Activated naive CD4-positive, alpha-beta T cell treated with anti-CD3 and anti-CD28 coated beads, Interleukin-2, amount 10 ng/mL, durations not matched to agents 7 days and 5 days (primary cell): Measurements from ENCODE around the gene PTRHD1.
"Not testable (repeated sequence)": the region's sequence is repeated elsewhere in the genome, so short reads cannot be mapped to it uniquely, and the experiment has no call there.

Experiments
- CTCF ChIA-PET: fragments of 350-600 bp; sonication (Branson Sonifier 250); formaldehyde crosslinking; loops from one replicate; lab custom pipeline; 2021; ENCODE audit warnings: antibody characterized with exemption; lab: Charles Lee
- DNase-seq: peaks from one replicate; pipeline ENCODE4 v3.0.0-alpha.2; 2020
- H3K27ac Mint-ChIP-seq: one replicate; pipeline ENCODE4 v1.8.0; 2021; ENCODE audit warnings: mild to moderate bottlenecking, moderate library complexity, mixed read lengths
- H3K27me3 Mint-ChIP-seq: one replicate; pipeline ENCODE4 v1.8.0; 2021; ENCODE audit warnings: mild to moderate bottlenecking, mixed read lengths
- H3K36me3 Mint-ChIP-seq: one replicate; pipeline ENCODE4 v1.8.0; 2021; ENCODE audit warnings: mixed read lengths
- H3K4me1 Mint-ChIP-seq: one replicate; pipeline ENCODE4 v1.8.0; 2021; ENCODE audit warnings: mixed read lengths
- H3K4me3 Mint-ChIP-seq: one replicate; pipeline ENCODE4 v1.8.0; 2021; ENCODE audit warnings: mild to moderate bottlenecking, moderate library complexity, mixed read lengths
- H3K9me3 Mint-ChIP-seq: one replicate; pipeline ENCODE4 v1.8.0; 2021; ENCODE audit warnings: mixed read lengths

The PTRHD1 gene

GRCh38 chr2:24813691-24814137, 20.5 kb upstream of the PTRHD1 start:
- CTCF ChIA-PET = no interaction called here
- no peak for DNase-seq
- peaks cover 54% of the 10 kb centered on the region for H3K36me3 Mint-ChIP-seq
- no peaks in the 10 kb centered on the region for H3K9me3 Mint-ChIP-seq
- H3K4me1 Mint-ChIP-seq = peaks cover 6% of the 10 kb centered on the region
- H3K4me3 Mint-ChIP-seq = no peak overlapping the region
- no peaks in the 10 kb centered on the region for H3K27me3 Mint-ChIP-seq
- no peak overlapping the region for H3K27ac Mint-ChIP-seq

DNA sequence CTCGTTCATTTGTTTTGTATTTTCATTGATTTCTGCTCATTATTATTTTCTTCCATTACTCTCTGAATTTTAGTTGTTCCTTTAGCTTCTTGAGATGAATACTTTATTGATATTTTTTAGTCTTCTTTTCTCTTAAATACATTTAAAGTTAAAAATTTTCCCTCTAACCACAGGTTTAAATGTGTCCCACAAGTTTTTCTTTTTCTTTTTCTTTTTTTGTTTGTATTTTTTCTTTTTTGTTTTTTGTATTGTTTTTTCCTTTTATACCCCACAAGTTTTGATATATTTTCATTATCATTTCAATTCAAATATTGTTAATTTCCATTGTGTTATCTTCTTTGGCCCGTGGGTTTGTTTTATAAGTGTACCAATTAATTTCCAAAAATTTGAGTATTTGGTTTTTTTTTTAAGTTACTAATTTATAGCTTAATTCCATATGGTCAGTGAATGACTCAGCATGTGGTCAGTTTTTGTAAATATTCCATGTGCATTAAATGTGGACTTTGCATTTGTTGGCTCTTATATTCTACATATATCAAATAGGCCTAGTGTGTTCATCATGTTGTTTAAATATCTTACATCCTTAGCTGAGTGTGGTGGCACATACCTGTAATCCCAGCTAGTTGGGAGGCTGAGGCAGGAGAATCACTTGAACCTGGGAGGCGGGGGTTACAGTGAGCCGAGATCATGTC, 16.3 kb upstream of the PTRHD1 start:
- Mint-ChIP-seq H3K27me3 (no peaks in the 10 kb centered on the region), H3K9me3 (no peaks in the 10 kb centered on the region), H3K4me1 (peaks cover 22% of the 10 kb centered on the region), H3K27ac (no peak overlapping the region), H3K36me3 (peaks cover 52% of the 10 kb centered on the region), H3K4me3 (no peak overlapping the region)
- CTCF ChIA-PET = interaction anchor here (0.9 kb wide), 1 partner anchor 399 kb away, joined by 3 read pairs; no protein-coding TSS in a partner anchor
- DNase-seq = no peak

GRCh38 chr2:24806661-24807036, 13.5 kb upstream of the PTRHD1 start:
- Mint-ChIP-seq H3K4me1 (peaks cover 25% of the 10 kb centered on the region), H3K27ac (no peak overlapping the region), H3K4me3 (no peak overlapping the region), H3K36me3 (peaks cover 52% of the 10 kb centered on the region), H3K27me3 (no peaks in the 10 kb centered on the region), H3K9me3 (no peaks in the 10 kb centered on the region)
- no peak for DNase-seq
- CTCF ChIA-PET = interaction anchor here (0.6 kb wide), 2 partner anchors 177 to 404 kb away, joined by 3 read pairs; no protein-coding TSS in a partner anchor

GRCh38 chr2:24805811-24806660, 12.8 kb upstream of the PTRHD1 start:
- H3K27me3 Mint-ChIP-seq, DNase-seq, H3K27ac Mint-ChIP-seq, H3K4me3 Mint-ChIP-seq, H3K9me3 Mint-ChIP-seq: not testable (repeated sequence)
- CTCF ChIA-PET = interaction anchor here (0.6 kb wide), 1 partner anchor 178 kb away, joined by 3 read pairs; no protein-coding TSS in a partner anchor
- peaks cover 54% of the 10 kb centered on the region for H3K36me3 Mint-ChIP-seq
- peaks cover 25% of the 10 kb centered on the region for H3K4me1 Mint-ChIP-seq

GRCh38 chr2:24800487-24800886, 7.3 kb upstream of the PTRHD1 start:
- H3K27me3 Mint-ChIP-seq, H3K9me3 Mint-ChIP-seq, H3K27ac Mint-ChIP-seq, CTCF ChIA-PET, DNase-seq, H3K4me3 Mint-ChIP-seq: not testable (repeated sequence)
- Mint-ChIP-seq H3K4me1 (peaks cover 26% of the 10 kb centered on the region), H3K36me3 (peaks cover 74% of the 10 kb centered on the region)

- Mint-ChIP-seq H3K4me3 (no peak overlapping the region), H3K36me3 (peaks cover 73% of the 10 kb centered on the region), H3K27me3 (no peaks in the 10 kb centered on the region), H3K4me1 (peaks cover 40% of the 10 kb centered on the region), H3K9me3 (peaks cover 2% of the 10 kb centered on the region), H3K27ac (no peak overlapping the region)
- CTCF ChIA-PET = no interaction called here
- DNase-seq = no peak
Observed at GRCh38 chr2:24797644-24798043, 4.5 kb upstream of the PTRHD1 start.

DNA sequence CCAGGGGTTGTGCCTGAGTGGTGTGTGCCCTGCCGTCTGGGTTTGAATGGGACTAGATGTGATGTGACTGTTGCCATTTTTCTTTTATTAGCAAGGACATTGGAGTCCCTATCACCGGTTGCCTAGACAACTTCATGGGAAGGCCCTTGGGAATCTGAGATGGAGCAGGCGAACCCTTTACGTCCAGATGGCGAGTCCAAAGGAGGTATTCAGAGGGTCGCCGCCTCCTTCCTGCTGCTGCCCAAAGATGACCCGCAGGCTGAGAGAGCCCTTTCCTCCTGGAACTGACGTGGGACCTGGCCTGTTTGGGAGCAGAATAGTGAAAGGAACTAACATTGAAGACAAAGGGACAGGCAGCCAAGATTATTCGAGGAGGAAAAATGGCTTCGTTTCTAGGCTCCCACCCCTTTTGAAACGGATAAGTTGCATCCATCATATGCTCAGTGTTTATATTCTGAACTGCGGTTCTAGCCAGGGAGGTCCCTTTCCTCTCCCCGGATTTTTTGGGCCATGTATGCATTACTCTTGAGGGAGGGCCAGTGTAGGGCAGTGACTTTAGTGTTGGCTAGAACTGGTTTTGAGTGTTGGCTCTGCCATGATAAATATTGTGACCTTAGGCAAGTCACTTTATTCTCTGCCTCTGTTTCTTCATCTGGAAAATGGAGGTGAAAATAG, 707 bp upstream of the PTRHD1 start:
- Mint-ChIP-seq H3K27me3 (no peaks in the 10 kb centered on the region), H3K36me3 (peaks cover 52% of the 10 kb centered on the region), H3K4me1 (peaks cover 44% of the 10 kb centered on the region), H3K27ac (peak overlapping the region; percentile 97), H3K9me3 (no peaks in the 10 kb centered on the region), H3K4me3 (peak overlapping the region; percentile 90)
- peak; percentile 27 for DNase-seq
- CTCF ChIA-PET = interaction anchor here (0.9 to 3.7 kb wide), 3 partner anchors 33 to 384 kb away, joined by 3 to 17 read pairs (median 4); no protein-coding TSS in a partner anchor

DNA sequence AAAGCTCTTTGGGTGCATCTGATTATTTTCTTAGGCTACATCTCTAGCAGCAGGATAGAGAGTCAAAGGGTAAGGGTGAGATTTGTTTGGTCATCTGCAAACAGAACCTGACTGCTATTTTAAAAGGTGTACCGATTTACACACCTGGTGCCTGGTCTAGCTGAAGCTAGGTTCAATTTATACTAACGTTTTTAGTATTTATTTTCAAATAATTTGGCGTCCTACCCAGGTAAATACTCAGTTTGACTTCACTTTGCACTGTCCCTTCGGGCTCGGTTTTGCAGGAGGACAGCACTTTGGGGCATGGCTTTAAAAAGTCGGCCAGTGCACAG, 683 bp downstream of the PTRHD1 start:
- peaks cover 42% of the 10 kb centered on the region for H3K4me1 Mint-ChIP-seq
- H3K36me3 Mint-ChIP-seq = peaks cover 42% of the 10 kb centered on the region
- CTCF ChIA-PET = interaction anchor here (0.6 to 3.7 kb wide), 9 partner anchors 13 to 383 kb away, joined by 3 to 17 read pairs (median 3); no protein-coding TSS in a partner anchor
- peak overlapping the region; percentile 90 for H3K4me3 Mint-ChIP-seq
- H3K9me3 Mint-ChIP-seq = no peaks in the 10 kb centered on the region
- peak overlapping the region; percentile 97 for H3K27ac Mint-ChIP-seq
- no peak for DNase-seq
- H3K27me3 Mint-ChIP-seq = no peaks in the 10 kb centered on the region

DNA sequence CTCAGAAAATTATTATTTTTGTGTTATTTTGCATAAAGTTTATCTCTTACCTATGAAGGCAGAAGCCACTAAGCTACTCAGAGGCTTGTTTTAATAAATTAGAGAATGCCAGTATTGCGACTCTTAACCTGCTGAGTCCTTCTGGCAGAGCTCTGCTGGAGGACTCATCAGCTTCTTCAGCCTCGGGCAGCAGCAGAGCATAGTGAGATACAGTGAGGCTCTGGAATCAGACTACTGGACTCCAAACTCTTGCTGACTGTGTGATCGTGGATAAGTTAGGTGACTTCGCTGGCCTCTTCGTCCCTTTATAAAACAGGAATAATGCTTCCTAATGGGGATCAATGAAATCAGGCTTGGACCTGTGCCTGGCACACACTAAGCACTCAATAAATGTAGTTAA, 1.7 kb downstream of the PTRHD1 start:
- Mint-ChIP-seq H3K4me3 (no peak overlapping the region), H3K27me3 (no peaks in the 10 kb centered on the region), H3K36me3 (peaks cover 31% of the 10 kb centered on the region), H3K27ac (no peak overlapping the region), H3K4me1 (peaks cover 32% of the 10 kb centered on the region), H3K9me3 (no peaks in the 10 kb centered on the region)
- CTCF ChIA-PET = interaction anchor here (0.9 to 3.7 kb wide), 5 partner anchors 14 to 381 kb away, joined by 3 to 17 read pairs (median 5); no protein-coding TSS in a partner anchor
- no peak for DNase-seq

DNA sequence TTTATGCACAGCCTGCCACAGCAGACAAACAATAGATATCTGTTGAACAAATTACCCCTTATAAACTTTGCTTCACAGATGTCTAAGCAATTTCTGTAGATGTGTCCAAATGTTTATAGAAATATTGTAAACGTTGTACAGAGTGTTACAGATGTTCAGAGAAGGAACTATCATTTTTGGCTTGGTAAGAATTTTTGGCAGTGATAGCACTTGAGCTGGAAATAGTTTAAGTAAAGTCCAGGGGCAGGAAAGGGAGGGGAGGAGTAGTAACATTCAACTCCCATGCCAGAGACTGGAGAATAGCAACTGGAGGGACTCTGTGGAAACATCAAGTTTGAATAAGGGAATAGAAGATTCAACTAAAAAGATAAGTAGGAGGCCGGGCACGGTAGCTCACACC, 4.4 kb downstream of the PTRHD1 start:
- Mint-ChIP-seq H3K4me1 (peaks cover 11% of the 10 kb centered on the region), H3K27ac (no peak overlapping the region), H3K36me3 (peaks cover 13% of the 10 kb centered on the region), H3K4me3 (no peak overlapping the region), H3K27me3 (peaks cover 2% of the 10 kb centered on the region), H3K9me3 (no peaks in the 10 kb centered on the region)
- no peak for DNase-seq
- CTCF ChIA-PET = no interaction called here

- peaks cover 6% of the 10 kb centered on the region for H3K4me1 Mint-ChIP-seq
- no peak for DNase-seq
- CTCF ChIA-PET = no interaction called here
- no peaks in the 10 kb centered on the region for H3K9me3 Mint-ChIP-seq
- peaks cover 4% of the 10 kb centered on the region for H3K27me3 Mint-ChIP-seq
- H3K27ac Mint-ChIP-seq = no peak overlapping the region
- peaks cover 8% of the 10 kb centered on the region for H3K36me3 Mint-ChIP-seq
- H3K4me3 Mint-ChIP-seq = no peak overlapping the region
Observed at GRCh38 chr2:24787532-24787931, 5.7 kb downstream of the PTRHD1 start.

- no peak overlapping the region for H3K27ac Mint-ChIP-seq
- CTCF ChIA-PET = no interaction called here
- no peak overlapping the region for H3K4me3 Mint-ChIP-seq
- peaks cover 7% of the 10 kb centered on the region for H3K27me3 Mint-ChIP-seq
- peaks cover 8% of the 10 kb centered on the region for H3K36me3 Mint-ChIP-seq
- H3K4me1 Mint-ChIP-seq = no peaks in the 10 kb centered on the region
- H3K9me3 Mint-ChIP-seq = peaks cover 2% of the 10 kb centered on the region
- DNase-seq = no peak
Observed at GRCh38 chr2:24785671-24786321, 7.4 kb downstream of the PTRHD1 start.

- Mint-ChIP-seq H3K9me3 (peaks cover 2% of the 10 kb centered on the region), H3K27me3 (peaks cover 11% of the 10 kb centered on the region), H3K36me3 (no peaks in the 10 kb centered on the region), H3K27ac (no peak overlapping the region), H3K4me3 (no peak overlapping the region), H3K4me1 (no peaks in the 10 kb centered on the region)
- CTCF ChIA-PET = no interaction called here
- DNase-seq = no peak
Observed at GRCh38 chr2:24783641-24784040, 9.6 kb downstream of the PTRHD1 start.
